ENCODE results near the gene ABHD18.

DNA sequence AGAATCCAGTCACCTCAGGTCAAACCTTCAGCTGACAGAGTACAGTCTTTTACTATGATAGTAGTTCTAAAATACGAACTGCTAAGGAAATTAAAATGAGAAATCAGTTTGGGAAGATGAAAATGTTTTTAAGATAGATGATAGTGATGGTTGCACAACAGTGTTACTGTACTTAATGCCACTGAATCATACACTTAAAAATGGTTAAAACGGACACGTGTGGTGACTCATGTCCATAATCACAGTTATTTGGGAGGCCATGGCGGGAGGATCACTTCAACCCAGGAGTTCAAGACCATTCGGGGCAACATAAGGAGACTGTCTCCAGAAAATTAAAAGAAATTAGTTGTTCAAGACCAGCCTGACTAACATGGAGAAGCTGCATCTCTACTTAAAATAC is 41.4 kb downstream of the ABHD18 start:
- TF ChIP-seq CTCF (IDR thresholded peaks at IDR 0.05; ENCODE audit: borderline replicate concordance, extremely low read depth, low read length, poor library complexity, severe bottlenecking) (no peak), EZH2 (IDR thresholded peaks at IDR 0.05; ENCODE audit: borderline replicate concordance, low read depth, low read length, severe bottlenecking) (no peak)
